Nephron progenitor cell (in vitro differentiated cells): Measurements from ENCODE around the gene MRPL9.

Source experiments
- DNase-seq: peaks from one replicate; pipeline ENCODE4 v3.0.0; 2021
- H3K27ac Mint-ChIP-seq: 2 replicates; pipeline ENCODE4 v1.8.0; 2021; ENCODE audit warnings: mild to moderate bottlenecking, moderate library complexity, mixed read lengths
- H3K27me3 Mint-ChIP-seq: 2 replicates; pipeline ENCODE4 v1.8.0; 2021; ENCODE audit warnings: mild to moderate bottlenecking, low read depth, mixed read lengths; ENCODE audit not compliant: poor library complexity
- H3K36me3 Mint-ChIP-seq: 2 replicates; pipeline ENCODE4 v1.8.0; 2021; ENCODE audit warnings: low read depth, mixed read lengths
- H3K4me1 Mint-ChIP-seq: 2 replicates; pipeline ENCODE4 v1.8.0; 2021; ENCODE audit warnings: mixed read lengths
- H3K4me3 Mint-ChIP-seq: 2 replicates; pipeline ENCODE4 v1.8.0; 2021; ENCODE audit warnings: mild to moderate bottlenecking, moderate library complexity, mixed read lengths
- H3K9me3 Mint-ChIP-seq: 2 replicates; pipeline ENCODE4 v1.8.0; 2021; ENCODE audit warnings: mild to moderate bottlenecking, moderate library complexity, mixed read lengths
- CTCF ChIP-seq: fragments of 200-600 bp; sonication (generic); IDR thresholded peaks from 2 replicates; pipeline ENCODE4 v1.5.0; 2021; ENCODE audit warnings: antibody characterized with exemption

The MRPL9 gene

GRCh38 chr1:151807131-151807530 is 43.8 kb upstream of the MRPL9 start:
- H3K27ac Mint-ChIP-seq = no peak overlapping the region
- peaks cover 57% of the 10 kb centered on the region for H3K27me3 Mint-ChIP-seq
- H3K4me3 Mint-ChIP-seq = no peak overlapping the region
- H3K4me1 Mint-ChIP-seq = peaks cover 27% of the 10 kb centered on the region
- no peaks in the 10 kb centered on the region for H3K36me3 Mint-ChIP-seq
- TF ChIP-seq CTCF = no peak
- no peaks in the 10 kb centered on the region for H3K9me3 Mint-ChIP-seq
- DNase-seq = no peak

GRCh38 chr1:151806170-151806569 is 42.9 kb upstream of the MRPL9 start:
- Mint-ChIP-seq H3K27ac (no peak overlapping the region), H3K9me3 (no peaks in the 10 kb centered on the region), H3K36me3 (no peaks in the 10 kb centered on the region), H3K4me1 (peaks cover 22% of the 10 kb centered on the region), H3K27me3 (peaks cover 59% of the 10 kb centered on the region), H3K4me3 (no peak overlapping the region)
- no peak for DNase-seq
- no peak for TF ChIP-seq CTCF

- no peak within 1 kb of the TSS for H3K4me3 Mint-ChIP-seq
- H3K9me3 Mint-ChIP-seq = no peaks in the 10 kb centered on the region
- no peaks in the 10 kb centered on the region for H3K36me3 Mint-ChIP-seq
- no peak for TF ChIP-seq CTCF
- no peak for DNase-seq
- peaks cover 23% of the 10 kb centered on the region for H3K4me1 Mint-ChIP-seq
- H3K27me3 Mint-ChIP-seq = peaks cover 63% of the 10 kb centered on the region
- no peak within 1 kb of the TSS for H3K27ac Mint-ChIP-seq
Measured at GRCh38 chr1:151805066-151805820, 41.9 kb upstream of the MRPL9 start, which contains the start of gene LINGO4. LINGO4 (minus strand) TSS chr1:151805419; CDS start chr1:151802704, 2,715 bp downstream.

GRCh38 chr1:151803915-151804314 is 40.6 kb upstream of the MRPL9 start:
- no peak overlapping the region for H3K4me3 Mint-ChIP-seq
- peaks cover 20% of the 10 kb centered on the region for H3K4me1 Mint-ChIP-seq
- H3K27me3 Mint-ChIP-seq = peaks cover 74% of the 10 kb centered on the region
- H3K36me3 Mint-ChIP-seq = no peaks in the 10 kb centered on the region
- H3K27ac Mint-ChIP-seq = no peak overlapping the region
- TF ChIP-seq CTCF = no peak
- H3K9me3 Mint-ChIP-seq = no peaks in the 10 kb centered on the region
- no peak for DNase-seq

GRCh38 chr1:151803164-151803563 is 39.9 kb upstream of the MRPL9 start:
- no peak for DNase-seq
- Mint-ChIP-seq H3K4me1 (peaks cover 16% of the 10 kb centered on the region), H3K36me3 (no peaks in the 10 kb centered on the region), H3K4me3 (no peak overlapping the region), H3K27me3 (peaks cover 76% of the 10 kb centered on the region), H3K9me3 (no peaks in the 10 kb centered on the region), H3K27ac (no peak overlapping the region)
- TF ChIP-seq CTCF = no peak

- H3K4me3 Mint-ChIP-seq = no peak overlapping the region
- H3K36me3 Mint-ChIP-seq = no peaks in the 10 kb centered on the region
- TF ChIP-seq CTCF = no peak
- no peak for DNase-seq
- no peak overlapping the region for H3K27ac Mint-ChIP-seq
- peaks cover 77% of the 10 kb centered on the region for H3K27me3 Mint-ChIP-seq
- peaks cover 16% of the 10 kb centered on the region for H3K4me1 Mint-ChIP-seq
- no peaks in the 10 kb centered on the region for H3K9me3 Mint-ChIP-seq
Measured at GRCh38 chr1:151802372-151802771, 39.1 kb upstream of the MRPL9 start.
